Measurements from ENCODE around the gene TTLL9. TPM values are rescaled to one million over a fixed set of nuclear protein-coding genes. Genes with fewer than 3 reads are reported as not detected.
"Not testable (repeated sequence)": the region's sequence is repeated elsewhere in the genome, so short reads cannot be mapped to it uniquely, and the experiment has no call there.

The TTLL9 gene
- total and polyA plus RNA-seq, 4 donors: 0.06 to 0.08 TPM; not detected in 2

DNA sequence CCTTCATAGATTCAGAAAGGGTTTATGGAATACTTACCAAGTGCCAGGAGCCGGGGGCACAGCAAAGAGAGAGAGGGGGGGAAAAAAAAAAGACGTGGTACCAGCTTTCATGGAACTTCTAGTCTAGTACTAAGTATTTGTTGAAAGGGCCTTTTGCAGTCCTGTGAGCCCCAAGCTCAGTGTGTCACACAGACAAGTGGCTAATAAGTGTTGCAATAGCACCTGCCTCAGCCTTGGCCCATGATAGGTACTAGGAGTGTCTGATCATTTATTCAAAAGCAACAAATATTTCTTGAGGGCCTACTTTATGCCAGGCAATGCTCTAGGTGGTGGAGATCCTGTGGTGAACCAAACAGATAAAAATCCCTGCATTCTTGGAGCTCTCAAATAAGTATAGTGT is 43.4 kb upstream of the TTLL9 start:
- Histone ChIP-seq H3K9me3 (ENCODE audit: control insufficient read depth in 4 of 4, low read length in 3 of 4) (no peaks in the 10 kb centered on the region), H3K27me3 (ENCODE audit: control insufficient read depth in 4 of 4, insufficient read depth in 4 of 4, low read length in 3 of 4) (no peaks in the 10 kb centered on the region), H3K4me3 (ENCODE audit: low read depth in 1 of 3, low read length in 3 of 3) (no peak overlapping the region), H3K9ac (ENCODE audit: low read depth in 1 of 2, low read length in 2 of 2) (no peak overlapping the region), H3K27ac (ENCODE audit: low read depth in 1 of 2, low read length in 2 of 2) (no peak overlapping the region), H3K4me1 (ENCODE audit: control insufficient read depth in 4 of 4, insufficient read depth in 4 of 4, low read length in 3 of 4) (peaks cover 0 to 10% (median 2%) of the 10 kb centered on the region in 4 donors), H3K36me3 (ENCODE audit: control insufficient read depth in 4 of 4, insufficient read depth in 3 of 4, low read depth in 1 of 4, low read length in 3 of 4) (no peaks in the 10 kb centered on the region)
- DNase-seq (ENCODE audit: low spot score): no peak
- TF ChIP-seq YY1 (IDR thresholded peaks at IDR 0.05) (no peak), SP1 (IDR thresholded peaks at IDR 0.05) (no peak), HNF4A (conservative IDR thresholded peaks at IDR 0.05) (no peak), NR2F2 (IDR thresholded peaks at IDR 0.05) (no peak), TAF1 (conservative IDR thresholded peaks at IDR 0.05) (no peak), HNF4G (IDR thresholded peaks at IDR 0.05) (no peak), GABPA (IDR thresholded peaks at IDR 0.05 in 1 of 2, conservative IDR thresholded peaks at IDR 0.05 in 1 of 2) (no peak), FOXA1 (IDR thresholded peaks at IDR 0.05) (no peak), RXRA (IDR thresholded peaks at IDR 0.05) (no peak), RAD21 (IDR thresholded peaks at IDR 0.05) (no peak), FOXA2 (IDR thresholded peaks at IDR 0.05) (no peak), JUND (IDR thresholded peaks at IDR 0.05) (no peak), EGR1 (IDR thresholded peaks at IDR 0.05; ENCODE audit: low read depth in 2 of 2) (no peak)
- TF ChIP-seq, protein P1, sequence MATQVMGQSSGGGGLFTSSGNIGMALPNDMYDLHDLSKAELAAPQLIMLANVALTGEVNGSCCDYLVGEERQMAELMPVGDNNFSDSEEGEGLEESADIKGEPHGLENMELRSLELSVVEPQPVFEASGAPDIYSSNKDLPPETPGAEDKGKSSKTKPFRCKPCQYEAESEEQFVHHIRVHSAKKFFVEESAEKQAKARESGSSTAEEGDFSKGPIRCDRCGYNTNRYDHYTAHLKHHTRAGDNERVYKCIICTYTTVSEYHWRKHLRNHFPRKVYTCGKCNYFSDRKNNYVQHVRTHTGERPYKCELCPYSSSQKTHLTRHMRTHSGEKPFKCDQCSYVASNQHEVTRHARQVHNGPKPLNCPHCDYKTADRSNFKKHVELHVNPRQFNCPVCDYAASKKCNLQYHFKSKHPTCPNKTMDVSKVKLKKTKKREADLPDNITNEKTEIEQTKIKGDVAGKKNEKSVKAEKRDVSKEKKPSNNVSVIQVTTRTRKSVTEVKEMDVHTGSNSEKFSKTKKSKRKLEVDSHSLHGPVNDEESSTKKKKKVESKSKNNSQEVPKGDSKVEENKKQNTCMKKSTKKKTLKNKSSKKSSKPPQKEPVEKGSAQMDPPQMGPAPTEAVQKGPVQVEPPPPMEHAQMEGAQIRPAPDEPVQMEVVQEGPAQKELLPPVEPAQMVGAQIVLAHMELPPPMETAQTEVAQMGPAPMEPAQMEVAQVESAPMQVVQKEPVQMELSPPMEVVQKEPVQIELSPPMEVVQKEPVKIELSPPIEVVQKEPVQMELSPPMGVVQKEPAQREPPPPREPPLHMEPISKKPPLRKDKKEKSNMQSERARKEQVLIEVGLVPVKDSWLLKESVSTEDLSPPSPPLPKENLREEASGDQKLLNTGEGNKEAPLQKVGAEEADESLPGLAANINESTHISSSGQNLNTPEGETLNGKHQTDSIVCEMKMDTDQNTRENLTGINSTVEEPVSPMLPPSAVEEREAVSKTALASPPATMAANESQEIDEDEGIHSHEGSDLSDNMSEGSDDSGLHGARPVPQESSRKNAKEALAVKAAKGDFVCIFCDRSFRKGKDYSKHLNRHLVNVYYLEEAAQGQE (IDR thresholded peaks at IDR 0.05): no peak
- TF ChIP-seq, protein P2, sequence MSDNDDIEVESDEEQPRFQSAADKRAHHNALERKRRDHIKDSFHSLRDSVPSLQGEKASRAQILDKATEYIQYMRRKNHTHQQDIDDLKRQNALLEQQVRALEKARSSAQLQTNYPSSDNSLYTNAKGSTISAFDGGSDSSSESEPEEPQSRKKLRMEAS (IDR thresholded peaks at IDR 0.05): no peak
- TF ChIP-seq, protein P3, sequence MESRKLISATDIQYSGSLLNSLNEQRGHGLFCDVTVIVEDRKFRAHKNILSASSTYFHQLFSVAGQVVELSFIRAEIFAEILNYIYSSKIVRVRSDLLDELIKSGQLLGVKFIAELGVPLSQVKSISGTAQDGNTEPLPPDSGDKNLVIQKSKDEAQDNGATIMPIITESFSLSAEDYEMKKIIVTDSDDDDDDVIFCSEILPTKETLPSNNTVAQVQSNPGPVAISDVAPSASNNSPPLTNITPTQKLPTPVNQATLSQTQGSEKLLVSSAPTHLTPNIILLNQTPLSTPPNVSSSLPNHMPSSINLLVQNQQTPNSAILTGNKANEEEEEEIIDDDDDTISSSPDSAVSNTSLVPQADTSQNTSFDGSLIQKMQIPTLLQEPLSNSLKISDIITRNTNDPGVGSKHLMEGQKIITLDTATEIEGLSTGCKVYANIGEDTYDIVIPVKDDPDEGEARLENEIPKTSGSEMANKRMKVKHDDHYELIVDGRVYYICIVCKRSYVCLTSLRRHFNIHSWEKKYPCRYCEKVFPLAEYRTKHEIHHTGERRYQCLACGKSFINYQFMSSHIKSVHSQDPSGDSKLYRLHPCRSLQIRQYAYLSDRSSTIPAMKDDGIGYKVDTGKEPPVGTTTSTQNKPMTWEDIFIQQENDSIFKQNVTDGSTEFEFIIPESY (IDR thresholded peaks at IDR 0.05): no peak
- TF ChIP-seq, protein P4, sequence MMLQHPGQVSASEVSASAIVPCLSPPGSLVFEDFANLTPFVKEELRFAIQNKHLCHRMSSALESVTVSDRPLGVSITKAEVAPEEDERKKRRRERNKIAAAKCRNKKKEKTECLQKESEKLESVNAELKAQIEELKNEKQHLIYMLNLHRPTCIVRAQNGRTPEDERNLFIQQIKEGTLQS (IDR thresholded peaks at IDR 0.05): no peak
- TF ChIP-seq, protein P5, sequence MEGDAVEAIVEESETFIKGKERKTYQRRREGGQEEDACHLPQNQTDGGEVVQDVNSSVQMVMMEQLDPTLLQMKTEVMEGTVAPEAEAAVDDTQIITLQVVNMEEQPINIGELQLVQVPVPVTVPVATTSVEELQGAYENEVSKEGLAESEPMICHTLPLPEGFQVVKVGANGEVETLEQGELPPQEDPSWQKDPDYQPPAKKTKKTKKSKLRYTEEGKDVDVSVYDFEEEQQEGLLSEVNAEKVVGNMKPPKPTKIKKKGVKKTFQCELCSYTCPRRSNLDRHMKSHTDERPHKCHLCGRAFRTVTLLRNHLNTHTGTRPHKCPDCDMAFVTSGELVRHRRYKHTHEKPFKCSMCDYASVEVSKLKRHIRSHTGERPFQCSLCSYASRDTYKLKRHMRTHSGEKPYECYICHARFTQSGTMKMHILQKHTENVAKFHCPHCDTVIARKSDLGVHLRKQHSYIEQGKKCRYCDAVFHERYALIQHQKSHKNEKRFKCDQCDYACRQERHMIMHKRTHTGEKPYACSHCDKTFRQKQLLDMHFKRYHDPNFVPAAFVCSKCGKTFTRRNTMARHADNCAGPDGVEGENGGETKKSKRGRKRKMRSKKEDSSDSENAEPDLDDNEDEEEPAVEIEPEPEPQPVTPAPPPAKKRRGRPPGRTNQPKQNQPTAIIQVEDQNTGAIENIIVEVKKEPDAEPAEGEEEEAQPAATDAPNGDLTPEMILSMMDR (IDR thresholded peaks at IDR 0.05; ENCODE audit: low read depth, low read length, missing input control): no peak
- 68% methylated on average over 2 of the region's 2 CpGs for WGBS

DNA sequence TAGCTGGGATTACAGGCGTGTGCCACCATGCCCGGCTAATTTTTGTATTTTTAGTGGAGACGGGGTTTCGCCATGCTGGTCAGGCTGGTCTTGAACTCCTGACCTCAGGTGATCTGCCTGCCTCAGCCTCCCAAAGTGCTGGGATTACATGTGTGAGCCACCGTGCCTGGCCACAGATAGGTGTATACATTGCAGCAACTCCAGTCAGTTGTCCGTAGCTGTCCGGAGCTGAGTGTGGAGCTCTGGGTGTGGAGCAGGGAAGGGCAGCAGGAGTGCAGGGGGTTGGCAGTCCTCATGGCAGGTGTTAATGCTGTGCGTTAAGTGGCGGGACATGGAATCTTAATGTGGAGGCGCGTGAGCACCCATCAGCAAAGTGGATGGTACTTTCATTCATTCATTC is 42.4 kb upstream of the TTLL9 start:
- not testable (repeated sequence) for DNase-seq (ENCODE audit: low spot score)

More for the DNA sequence above, 42.4 kb upstream of the TTLL9 start:
- H3K9me3 ChIP-seq (ENCODE audit: control insufficient read depth in 4 of 4, low read length in 3 of 4); H3K27ac ChIP-seq (ENCODE audit: low read depth in 1 of 2, low read length in 2 of 2); H3K27me3 ChIP-seq (ENCODE audit: control insufficient read depth in 4 of 4, insufficient read depth in 4 of 4, low read length in 3 of 4); H3K4me3 ChIP-seq (ENCODE audit: low read depth in 1 of 3, low read length in 3 of 3); H3K4me1 ChIP-seq (ENCODE audit: control insufficient read depth in 4 of 4, insufficient read depth in 4 of 4, low read length in 3 of 4); H3K9ac ChIP-seq (ENCODE audit: low read depth in 1 of 2, low read length in 2 of 2); H3K36me3 ChIP-seq (ENCODE audit: control insufficient read depth in 4 of 4, insufficient read depth in 3 of 4, low read depth in 1 of 4, low read length in 3 of 4): not testable (repeated sequence)
- 96% methylated on average over 11 of the region's 11 CpGs for WGBS
